Measurements from ENCODE around the gene SBF1. TPM values are rescaled to one million over a fixed set of nuclear protein-coding genes. Genes with fewer than 3 reads are reported as not detected.

The SBF1 gene
- total RNA-seq, 2 experiments from 2014 or later, result 220 to 227 TPM

- H3K9me3 ChIP-seq (ENCODE audit: control insufficient read depth in 1 of 2, insufficient read depth in 1 of 2, low read length in 2 of 2), result no peaks in the 10 kb centered on the region
- intact Hi-C loops (cut with DNase I, micrococcal nuclease), result no loop called here
- H3K4me3 ChIP-seq (ENCODE audit: low read length), result no peak overlapping the region
- ChIA-PET CTCF (no interaction called here), POLR2A (no interaction called here)
- Mint-ChIP-seq H3K36me3 (ENCODE audit: low read depth) (peaks cover 93% of the 10 kb centered on the region), H3K9me3 (no peaks in the 10 kb centered on the region), H3K4me1 (ENCODE audit: low read depth) (no peaks in the 10 kb centered on the region), H3K27ac (no peak overlapping the region), H3K27me3 (no peaks in the 10 kb centered on the region), H3K4me3 (no peak overlapping the region)
- no peak for DNase-seq
- H3K27ac ChIP-seq (ENCODE audit: low read depth in 1 of 2, low read length in 2 of 2), result no peak overlapping the region
- no peak for TF ChIP-seq CTCF (IDR thresholded peaks at IDR 0.05)
- no peak for ATAC-seq (ENCODE audit: poor library complexity)
- no peaks in the 10 kb centered on the region for H3K4me1 ChIP-seq (ENCODE audit: insufficient read depth, low read length)
- peaks cover 84% of the 10 kb centered on the region for H3K36me3 ChIP-seq (ENCODE audit: insufficient read depth, low read length)
- no peaks in the 10 kb centered on the region for H3K27me3 ChIP-seq (ENCODE audit: control insufficient read depth in 1 of 2, insufficient read depth in 2 of 2, low read length in 2 of 2)
These were observed 54.8 kb downstream of the SBF1 start for GRCh38 chr22:50420015-50420414.

- Mint-ChIP-seq H3K27me3 (no peaks in the 10 kb centered on the region), H3K36me3 (ENCODE audit: low read depth) (peaks cover 93% of the 10 kb centered on the region), H3K9me3 (no peaks in the 10 kb centered on the region), H3K27ac (no peak overlapping the region), H3K4me3 (no peak overlapping the region), H3K4me1 (ENCODE audit: low read depth) (no peaks in the 10 kb centered on the region)
- POLR2A ChIA-PET, result no interaction called here
- ATAC-seq (ENCODE audit: poor library complexity), result no peak
- Histone ChIP-seq H3K27me3 (ENCODE audit: control insufficient read depth in 1 of 2, insufficient read depth in 2 of 2, low read length in 2 of 2) (no peaks in the 10 kb centered on the region), H3K4me3 (ENCODE audit: low read length) (no peak overlapping the region), H3K27ac (ENCODE audit: low read depth in 1 of 2, low read length in 2 of 2) (no peak overlapping the region), H3K36me3 (ENCODE audit: insufficient read depth, low read length) (peaks cover 87% of the 10 kb centered on the region), H3K4me1 (ENCODE audit: insufficient read depth, low read length) (no peaks in the 10 kb centered on the region), H3K9me3 (ENCODE audit: control insufficient read depth in 1 of 2, insufficient read depth in 1 of 2, low read length in 2 of 2) (no peaks in the 10 kb centered on the region)
- no peak for TF ChIP-seq CTCF (IDR thresholded peaks at IDR 0.05)
- CTCF ChIA-PET, result no interaction called here
- DNase-seq, result no peak
- intact Hi-C loops (cut with DNase I, micrococcal nuclease), result no loop called here
These were observed 55.7 kb downstream of the SBF1 start for GRCh38 chr22:50419116-50419515.

- no peak overlapping the region for H3K27ac Mint-ChIP-seq
- H3K27me3 Mint-ChIP-seq, result no peaks in the 10 kb centered on the region
- ChIA-PET POLR2A (no interaction called here), CTCF (no interaction called here)
- Histone ChIP-seq H3K4me1 (ENCODE audit: insufficient read depth, low read length) (no peaks in the 10 kb centered on the region), H3K4me3 (ENCODE audit: low read length) (no peak overlapping the region), H3K36me3 (ENCODE audit: insufficient read depth, low read length) (peaks cover 87% of the 10 kb centered on the region), H3K27ac (ENCODE audit: low read depth in 1 of 2, low read length in 2 of 2) (no peak overlapping the region), H3K9me3 (ENCODE audit: control insufficient read depth in 1 of 2, insufficient read depth in 1 of 2, low read length in 2 of 2) (no peaks in the 10 kb centered on the region), H3K27me3 (ENCODE audit: control insufficient read depth in 1 of 2, insufficient read depth in 2 of 2, low read length in 2 of 2) (no peaks in the 10 kb centered on the region)
- no peak overlapping the region for H3K4me3 Mint-ChIP-seq
- H3K36me3 Mint-ChIP-seq (ENCODE audit: low read depth), result peaks cover 93% of the 10 kb centered on the region
- no peaks in the 10 kb centered on the region for H3K4me1 Mint-ChIP-seq (ENCODE audit: low read depth)
- DNase-seq (no peak), ATAC-seq (ENCODE audit: poor library complexity) (no peak)
- TF ChIP-seq CTCF (IDR thresholded peaks at IDR 0.05), result no peak
- intact Hi-C loops (cut with DNase I, micrococcal nuclease), result no loop called here
- H3K9me3 Mint-ChIP-seq, result no peaks in the 10 kb centered on the region
These were observed 56.2 kb downstream of the SBF1 start for GRCh38 chr22:50418624-50419023.
